H1 (cell line): ENCODE data around the gene MACROD2. TPM values are rescaled to one million over a fixed set of nuclear protein-coding genes. Genes with fewer than 3 reads are reported as not detected.

Experiments used
- CTCF ChIA-PET: fragments of 300-600 bp; sonication (Branson Sonifier 250); formaldehyde crosslinking; loops from one replicate; lab custom pipeline; 2021; ENCODE audit not compliant: partially characterized antibody; lab: Charles Lee
- POLR2A ChIA-PET: fragments of 300-600 bp; sonication (Branson Sonifier 250); formaldehyde crosslinking; loops from one replicate; lab custom pipeline; 2021; ENCODE audit warnings: inconsistent platforms; ENCODE audit not compliant: partially characterized antibody; lab: Charles Lee
- DNase-seq, 2 experiments: peaks; one replicate each; pipeline versions ENCODE4 v3.0.0 to v3.0.0-alpha.2; 2010 to 2022; ENCODE audit warnings: low spot score in 2 of 2, low read depth in 1 of 2, mixed read lengths in 1 of 2
- FAIRE-seq: peaks from 2 replicates; lab custom pipeline; 2011; peaks lifted over from hg19 to GRCh38; lab: Jason Lieb, UNC
- H2AFZ ChIP-seq: 2 replicates; pipeline ENCODE4 v1.8.1; 2012; ENCODE audit warnings: low read length, inconsistent platforms
- H2AK5ac ChIP-seq: 2 replicates; pipeline ENCODE4 v1.6.1; 2013; ENCODE audit warnings: low read depth, low read length
- H2BK120ac ChIP-seq: replicated peaks from 2 replicates; pipeline ENCODE3; 2013; ENCODE audit warnings: low read depth, low read length, inconsistent platforms
- H2BK12ac ChIP-seq: 2 replicates; pipeline ENCODE4 v1.6.1; 2013; ENCODE audit warnings: low read depth, low read length
- H2BK15ac ChIP-seq: 2 replicates; pipeline ENCODE4 v1.6.1; 2013; ENCODE audit warnings: low read length
- H2BK20ac ChIP-seq: 2 replicates; pipeline ENCODE4 v1.6.1; 2013; ENCODE audit warnings: low read length
- H2BK5ac ChIP-seq: 2 replicates; pipeline ENCODE4 v1.6.1; 2013; ENCODE audit warnings: low read depth, low read length
- H3K14ac ChIP-seq: 2 replicates; pipeline ENCODE4 v1.6.1; 2013; ENCODE audit warnings: inconsistent platforms; ENCODE audit not compliant: insufficient read length
- H3K18ac ChIP-seq: 2 replicates; pipeline ENCODE4 v1.6.1; 2013; ENCODE audit warnings: low read length; ENCODE audit errors: extremely low read depth
- H3K23ac ChIP-seq: 2 replicates; pipeline ENCODE4 v1.6.1; 2013; ENCODE audit warnings: inconsistent platforms; ENCODE audit not compliant: insufficient read length
- H3K23me2 ChIP-seq: 2 replicates; pipeline ENCODE4 v1.6.1; 2013; ENCODE audit warnings: low read depth, low read length
- H3K27ac ChIP-seq: 2 replicates; pipeline ENCODE4 v1.6.1; 2011; ENCODE audit warnings: low read depth, low read length, inconsistent platforms
- H3K27me3 ChIP-seq, 4 experiments: replicated peaks in 1 of 4; 1 replicate in 1 of 4; 2 replicates in 3 of 4; pipeline versions ENCODE4 v1.6.1 to v1.8.1; 2011 to 2013; ENCODE audit warnings: low read length in 3 of 4, mild to moderate bottlenecking in 3 of 4, inconsistent platforms in 2 of 4, mixed read lengths in 2 of 4, moderate library complexity in 1 of 4; ENCODE audit not compliant: control insufficient read depth in 3 of 4, insufficient read depth in 3 of 4; ENCODE audit errors: extremely low read depth in 1 of 4
- H3K36me3 ChIP-seq, 4 experiments: 2 replicates each; pipeline versions ENCODE4 v1.6.1 to v1.8.1; 2011 to 2013; ENCODE audit warnings: mild to moderate bottlenecking in 4 of 4, low read length in 3 of 4, moderate library complexity in 2 of 4, control low read depth in 1 of 4, inconsistent platforms in 1 of 4; ENCODE audit not compliant: insufficient read depth in 4 of 4, control insufficient read depth in 2 of 4
- H3K4ac ChIP-seq: replicated peaks from 2 replicates; pipeline ENCODE3; 2013; ENCODE audit warnings: low read length, low read depth, mixed read lengths, inconsistent platforms; ENCODE audit not compliant: insufficient read length
- H3K4me1 ChIP-seq, 4 experiments: replicated peaks in 1 of 4; 1 replicate in 1 of 4; 2 replicates in 3 of 4; pipeline versions ENCODE4 v1.6.1 to v1.8.1; 2011 to 2013; ENCODE audit warnings: low read length in 3 of 4, inconsistent platforms in 2 of 4, mixed read lengths in 1 of 4; ENCODE audit not compliant: insufficient read depth in 4 of 4, control insufficient read depth in 3 of 4
- H3K4me2 ChIP-seq, 2 experiments: 2 replicates each; pipeline versions ENCODE4 v1.6.1 to v1.8.1; 2011 to 2013; ENCODE audit warnings: low read depth in 2 of 2, low read length in 2 of 2, control low read depth in 1 of 2, inconsistent platforms in 1 of 2, mild to moderate bottlenecking in 1 of 2; ENCODE audit not compliant: insufficient read depth in 1 of 2
- H3K4me3 ChIP-seq, 4 experiments: fragments of 200-600, 300-600 bp in 1 of 4; sonication (generic), shearing (Covaris generic), sonication (Bioruptor Twin) in 1 of 4; 2 replicates each; pipeline versions ENCODE4 v1.5.1 to v1.8.1; 2011 to 2016; ENCODE audit warnings: low read length in 4 of 4, low read depth in 3 of 4, control low read depth in 2 of 4, inconsistent platforms in 2 of 4, mild to moderate bottlenecking in 2 of 4, mixed read lengths in 1 of 4, moderate library complexity in 1 of 4; ENCODE audit not compliant: insufficient read depth in 2 of 4; ENCODE audit errors: extremely low read depth in 1 of 4
- H3K56ac ChIP-seq: replicated peaks from 2 replicates; pipeline ENCODE3; 2013; ENCODE audit warnings: low read depth, mild to moderate bottlenecking, mixed read lengths, low read length, inconsistent platforms; ENCODE audit not compliant: insufficient read length
- H3K79me1 ChIP-seq: 2 replicates; pipeline ENCODE4 v1.6.1; 2013; ENCODE audit warnings: low read depth, low read length, control low read depth
- H3K79me2 ChIP-seq, 2 experiments: 2 replicates each; pipeline versions ENCODE4 v1.6.1 to v1.8.1; 2012 to 2013; ENCODE audit warnings: low read length in 2 of 2, mild to moderate bottlenecking in 2 of 2, inconsistent platforms in 1 of 2; ENCODE audit not compliant: insufficient read depth in 2 of 2, control insufficient read depth in 1 of 2
- H3K9ac ChIP-seq, 4 experiments: replicated peaks in 1 of 4; 1 replicate in 1 of 4; 2 replicates in 3 of 4; pipeline versions ENCODE4 v1.6.1 to v1.8.1; 2011 to 2013; ENCODE audit warnings: low read depth in 3 of 4, low read length in 3 of 4, control low read depth in 2 of 4, mild to moderate bottlenecking in 2 of 4, moderate library complexity in 2 of 4, inconsistent platforms in 1 of 4; ENCODE audit errors: extremely low read depth in 1 of 4
- H3K9me3 ChIP-seq, 2 experiments: 2 replicates each; pipeline versions ENCODE4 v1.6.1 to v1.8.1; 2012 to 2013; ENCODE audit warnings: mild to moderate bottlenecking in 2 of 2, moderate library complexity in 2 of 2, control low read depth in 1 of 2, inconsistent platforms in 1 of 2, low read depth in 1 of 2, low read length in 1 of 2, mixed read lengths in 1 of 2; ENCODE audit not compliant: insufficient read depth in 2 of 2
- H4K20me1 ChIP-seq, 2 experiments: replicated peaks in 1 of 2; 2 replicates each; pipeline versions ENCODE3 to v1.8.1; 2011 to 2013; ENCODE audit warnings: inconsistent platforms in 2 of 2, low read length in 2 of 2, mild to moderate bottlenecking in 1 of 2; ENCODE audit not compliant: insufficient read depth in 2 of 2, control insufficient read depth in 1 of 2
- H4K5ac ChIP-seq: 2 replicates; pipeline ENCODE4 v1.6.1; 2013; ENCODE audit warnings: low read length, low read depth, mixed read lengths, inconsistent platforms; ENCODE audit not compliant: insufficient read length
- H4K8ac ChIP-seq: 2 replicates; pipeline ENCODE4 v1.8.0; 2013; ENCODE audit warnings: mild to moderate bottlenecking, moderate library complexity, low read length, inconsistent platforms; ENCODE audit not compliant: insufficient read depth; ENCODE audit errors: extremely low read depth
- H4K91ac ChIP-seq: replicated peaks from 2 replicates; pipeline ENCODE3; 2013; ENCODE audit warnings: low read length, mixed read lengths, inconsistent platforms; ENCODE audit not compliant: insufficient read length
- GABPA ChIP-seq: IDR thresholded peaks from 2 replicates; pipeline ENCODE4 v1.6.1; 2011; ENCODE audit warnings: mild to moderate bottlenecking, low read length, moderate library complexity, borderline replicate concordance; ENCODE audit not compliant: insufficient read depth
- RNF2 ChIP-seq: fragments of 200-900, 300-1000 bp; sonication (generic); IDR thresholded peaks from 2 replicates; pipeline ENCODE4 v1.7.1; 2016; ENCODE audit warnings: borderline replicate concordance, low read depth, mild to moderate bottlenecking, antibody characterized with exemption, low read length; ENCODE audit not compliant: poor library complexity, severe bottlenecking; ENCODE audit errors: missing control alignments
- SUZ12 ChIP-seq: fragments of 200-600 bp; sonication (generic); IDR thresholded peaks from 2 replicates; pipeline ENCODE4 v1.6.1; 2012; ENCODE audit warnings: mild to moderate bottlenecking, inconsistent platforms, low read length, moderate library complexity, mixed read lengths
- TAF1 ChIP-seq: IDR thresholded peaks from 2 replicates; pipeline ENCODE4 v1.6.1; 2011; ENCODE audit warnings: mild to moderate bottlenecking, low read depth, low read length
- WGBS, 2 experiments: shearing (Covaris generic) in 1 of 2; methylation state at CpG; one replicate each; pipeline versions ENCODE4 v1.1.6 to v1.1.7; 2013 to 2015; ENCODE audit warnings: low lambda C conversion rate in 2 of 2, mixed read lengths in 2 of 2, inconsistent platforms in 1 of 2, low coverage in 1 of 2, missing lambda C conversion rate in 1 of 2; ENCODE audit not compliant: insufficient replicate concordance in 2 of 2, insufficient coverage in 1 of 2, insufficient read length in 1 of 2; ENCODE audit errors: extremely low coverage in 1 of 2, missing lambda C conversion rate in 1 of 2; 5-methylcytosine and 5-hydroxymethylcytosine counted together
- polyA plus RNA-seq, 7 experiments: library from polyadenylated mRNA; depleted of rRNA in 3 of 7; stranded (reverse) in 5 of 7; unstranded in 2 of 7; fragments of >200 nt in 5 of 7; fragments of 200-250 nt in 2 of 7; gene quantifications; 1 replicate in 5 of 7; 2 replicates in 1 of 7; 4 replicates in 1 of 7; pipeline versions ENCODE4 v1.2.1 to v1.2.3, GENCODE V29; 2011 to 2013; ENCODE audit warnings: missing spikeins in 2 of 7, mixed read lengths in 2 of 7
- total RNA-seq: library from RNA; stranded (reverse); fragmentation: NEBNext Ultra II Directional; extraction: Animal tissue kit (Norgen Biotek cat#: 25700); gene quantifications from 2 replicates; pipeline ENCODE4 v1.2.1, GENCODE V29; 2021

The MACROD2 gene
- total and polyA plus RNA-seq, 2 of the 8 experiments (the other 6 are each of a cell fraction or from before 2014, with no cell fraction given): 0.70 to 3.9 TPM

GRCh38 chr20:15759594-15759993 is 1764.3 kb downstream of the MACROD2 start:
- POLR2A ChIA-PET: no interaction called here
- no peaks in the 10 kb centered on the region for H3K79me2 ChIP-seq
- H3K4me3 ChIP-seq: no peak overlapping the region
- no peak overlapping the region for H4K91ac ChIP-seq
- H2AFZ ChIP-seq: no peak overlapping the region
- no peak overlapping the region for H3K23ac ChIP-seq
- H4K20me1 ChIP-seq: no peaks in the 10 kb centered on the region
- H3K18ac ChIP-seq: no peak overlapping the region
- TF ChIP-seq TAF1 (no peak), SUZ12 (no peak), GABPA (no peak), RNF2 (no peak)
- TF ChIP-seq, all 59 proteins: peak for 0
- no peaks in the 10 kb centered on the region for H3K79me1 ChIP-seq
- H3K27me3 ChIP-seq: no peaks in the 10 kb centered on the region
- H4K8ac ChIP-seq: no peak overlapping the region
- no peak overlapping the region for H3K4me2 ChIP-seq
- H3K9ac ChIP-seq: no peak overlapping the region
- H3K27ac ChIP-seq: no peak overlapping the region
- no peaks in the 10 kb centered on the region for H3K36me3 ChIP-seq
- no peak overlapping the region for H2BK5ac ChIP-seq
- H3K4ac ChIP-seq: no peak overlapping the region
- FAIRE-seq (no peak), DNase-seq (no peak)
- WGBS, 2 experiments: 92% methylated on average over 6 of the region's 6 CpGs; no CpG with 5 or more reads in 1 of the 2 experiments
- no peak overlapping the region for H2BK15ac ChIP-seq
- no peak overlapping the region for H2AK5ac ChIP-seq
- no peak overlapping the region for H4K5ac ChIP-seq
- no peak overlapping the region for H3K14ac ChIP-seq
- H3K23me2 ChIP-seq: no peaks in the 10 kb centered on the region
- H2BK20ac ChIP-seq: no peak overlapping the region
- CTCF ChIA-PET: interaction anchor here (1.4 kb wide), 1 partner anchor 10 kb away, joined by 4 read pairs; no protein-coding TSS in a partner anchor
- H2BK120ac ChIP-seq: no peak overlapping the region
- peaks cover 0 to 5% (median 3%) of the 10 kb centered on the region in 4 experiments; a peak in 4 of 7 replicates for H3K4me1 ChIP-seq
- H2BK12ac ChIP-seq: no peak overlapping the region
- H3K9me3 ChIP-seq: no peaks in the 10 kb centered on the region
- H3K56ac ChIP-seq: no peak overlapping the region
